HG03558 (cell line): ENCODE results near the gene EZR.

Source experiments
- ATAC-seq: cut with Tn5 transposase; IDR thresholded peaks from one replicate; pipeline ENCODE4 v1.9.1; 2021; ENCODE audit warnings: moderate number of reproducible peaks; ENCODE audit not compliant: unreplicated experiment; ENCODE audit errors: extremely low read depth

Gene EZR

DNA sequence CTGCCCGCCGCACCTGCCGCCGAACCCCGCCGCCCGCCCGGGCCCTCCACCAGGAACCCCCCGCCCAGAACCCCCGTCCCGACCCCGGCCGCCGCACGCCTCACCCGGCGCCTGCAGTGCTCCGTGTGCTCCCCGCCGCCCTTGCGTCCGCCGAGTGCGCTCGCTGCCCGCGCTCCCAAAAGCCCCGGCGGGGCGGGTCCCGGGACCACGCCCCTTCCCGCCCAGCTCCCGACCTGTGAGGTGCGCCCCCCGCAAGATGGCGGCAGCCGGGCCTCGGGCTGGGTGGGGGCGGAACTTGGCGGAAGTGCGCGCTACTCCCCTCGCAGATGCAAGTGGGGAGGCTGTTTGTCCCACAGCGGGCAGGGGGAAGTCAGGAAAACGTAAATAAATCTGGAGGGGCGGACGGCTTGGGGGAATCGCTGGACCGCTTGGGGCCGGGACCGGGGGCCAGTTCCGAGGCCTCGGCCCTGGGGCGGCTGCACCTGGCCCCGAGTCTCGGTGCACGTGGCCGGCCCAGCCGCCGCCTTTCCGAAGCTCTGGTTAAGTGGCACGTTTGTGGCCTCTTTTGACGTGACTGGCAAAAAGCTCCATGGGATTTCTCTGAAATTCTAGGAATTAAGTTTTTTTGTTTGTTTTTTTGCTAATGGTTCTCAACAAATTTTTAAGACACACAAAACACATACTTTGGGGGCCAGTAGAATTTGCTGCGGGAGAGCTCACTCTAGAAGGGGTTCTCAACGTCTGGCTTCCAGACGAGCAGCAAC lies at the start of gene EZR:
EZR (minus strand) TSS at position 156 of the 764 bp plus-strand sequence. CDS start 1,275 bp downstream, outside the sequence.
- ATAC-seq: no peak

DNA sequence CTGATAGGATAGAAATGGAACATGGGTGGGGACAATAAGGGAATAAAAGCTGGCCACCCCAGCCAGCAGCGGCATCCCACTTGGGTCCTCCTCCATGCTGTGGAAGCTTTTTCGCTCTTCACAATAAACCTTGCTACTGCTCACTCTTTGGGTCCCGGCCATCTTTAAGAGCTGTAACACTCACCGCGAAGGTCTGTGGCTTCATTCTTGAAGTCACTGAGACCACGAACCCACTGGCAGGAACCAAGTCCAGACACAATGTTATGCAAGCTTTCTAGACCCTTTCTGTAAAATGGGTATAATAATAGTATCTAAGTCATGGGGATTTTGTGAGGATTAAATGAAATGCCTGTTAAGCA lies 48.9 kb upstream of the EZR start:
- ATAC-seq: no peak

DNA sequence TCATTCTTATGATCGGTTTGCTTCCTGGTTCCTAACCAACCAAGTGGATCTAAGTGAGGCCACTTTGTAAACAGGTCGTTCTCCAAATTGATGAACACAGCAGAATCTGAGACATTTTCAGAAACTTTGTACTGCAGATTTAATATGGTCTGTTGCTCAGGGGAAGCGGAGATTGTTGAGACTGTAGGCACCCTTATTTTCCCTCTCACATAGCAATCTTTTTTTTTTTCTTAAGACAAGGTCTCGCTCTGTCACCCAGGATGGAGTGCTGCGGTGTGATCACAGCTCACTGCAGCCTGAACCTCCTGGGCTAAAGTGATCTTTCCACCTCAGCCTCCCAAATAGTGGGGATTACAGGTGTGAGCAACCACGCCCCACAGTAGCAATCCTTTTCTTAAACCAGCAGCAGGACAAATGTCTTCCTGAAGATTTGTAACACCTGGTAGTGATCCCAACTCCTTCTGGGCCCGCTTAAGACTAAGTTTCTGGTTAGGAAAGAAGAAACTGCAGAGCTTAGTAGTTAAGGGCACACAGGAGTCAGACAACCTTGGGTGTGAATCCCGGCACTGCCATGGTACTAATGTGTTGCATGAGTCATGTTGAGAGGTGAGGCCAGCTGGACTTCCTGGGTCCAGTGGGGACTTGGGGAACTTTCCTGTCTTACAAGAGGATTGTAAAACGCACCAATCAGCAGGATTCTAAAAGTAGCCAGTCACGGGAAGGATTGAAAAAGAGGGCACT lies 48.4 kb upstream of the EZR start:
- ATAC-seq: no peak

GRCh38 chr6:158865769-158866168 lies 46.6 kb upstream of the EZR start:
- no peak for ATAC-seq

DNA sequence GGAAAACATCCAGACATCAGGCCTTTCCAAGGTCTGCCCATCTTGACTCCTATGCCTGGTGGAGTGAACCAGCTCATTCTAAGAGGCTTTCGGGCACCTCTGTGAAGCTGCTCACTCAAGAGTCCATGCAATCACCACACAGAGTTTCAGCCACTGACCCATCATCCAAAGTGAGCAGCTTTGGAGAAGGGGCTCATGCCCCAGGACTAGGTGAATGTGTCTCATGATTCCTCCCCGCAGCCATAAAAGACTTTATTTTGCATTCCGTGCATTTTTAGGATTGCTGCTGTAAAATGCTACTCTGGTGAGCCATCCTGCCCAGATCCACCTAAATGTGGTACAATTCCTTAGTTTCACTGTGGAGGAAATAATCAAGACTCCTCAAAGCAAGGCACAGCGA lies 44.5 kb upstream of the EZR start:
- ATAC-seq: no peak

GRCh38 chr6:158861686-158862381 lies 42.7 kb upstream of the EZR start:
- ATAC-seq: no peak

DNA sequence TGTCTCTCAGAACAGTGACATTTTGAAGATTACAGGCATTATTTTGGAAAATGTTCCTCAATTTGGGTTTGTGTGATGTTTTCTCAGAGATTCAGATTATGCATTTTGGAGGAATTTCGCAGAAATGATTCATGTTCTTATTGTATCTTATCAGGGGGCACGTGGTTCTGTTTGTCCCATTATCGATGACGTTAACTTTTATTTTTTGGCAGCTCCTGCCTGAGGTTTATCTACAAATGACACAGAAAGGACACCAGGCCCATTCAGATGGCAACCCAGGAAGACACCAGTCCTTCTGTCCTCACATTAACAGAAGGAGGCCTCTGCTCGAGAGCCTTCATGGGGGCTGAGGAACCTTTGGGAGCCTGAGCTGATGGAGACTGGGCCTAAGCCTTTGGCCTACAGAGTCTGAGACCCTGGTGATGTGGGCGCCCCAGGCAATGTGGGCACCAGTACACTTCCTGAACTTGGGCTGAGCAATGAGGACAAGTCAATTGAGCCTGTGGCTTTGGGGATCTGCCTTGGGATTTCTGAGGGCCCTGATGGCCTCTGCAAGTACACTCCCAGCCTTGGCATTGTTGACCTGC lies 41.2 kb upstream of the EZR start:
- ATAC-seq: no peak

GRCh38 chr6:158856261-158856660 lies 37.1 kb upstream of the EZR start:
- no peak for ATAC-seq

- ATAC-seq: no peak
Observed at GRCh38 chr6:158854214-158855101, 35.3 kb upstream of the EZR start.

DNA sequence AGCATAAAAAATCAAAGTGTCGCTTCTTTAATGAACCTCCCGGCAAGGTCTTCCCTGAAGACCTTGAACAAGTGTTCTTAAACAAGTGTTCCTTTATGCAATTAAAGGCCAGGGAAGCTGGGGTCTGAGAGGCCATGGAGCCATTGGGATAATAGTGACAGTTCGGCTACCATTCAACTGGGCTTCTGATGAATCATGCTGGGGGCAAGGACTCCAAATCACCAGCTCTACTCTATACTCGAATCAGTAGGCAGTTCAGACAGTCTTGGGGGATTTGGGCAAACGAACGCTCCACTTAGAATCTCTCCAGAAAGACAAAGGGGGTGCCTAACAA lies 34.7 kb upstream of the EZR start:
- no peak for ATAC-seq

DNA sequence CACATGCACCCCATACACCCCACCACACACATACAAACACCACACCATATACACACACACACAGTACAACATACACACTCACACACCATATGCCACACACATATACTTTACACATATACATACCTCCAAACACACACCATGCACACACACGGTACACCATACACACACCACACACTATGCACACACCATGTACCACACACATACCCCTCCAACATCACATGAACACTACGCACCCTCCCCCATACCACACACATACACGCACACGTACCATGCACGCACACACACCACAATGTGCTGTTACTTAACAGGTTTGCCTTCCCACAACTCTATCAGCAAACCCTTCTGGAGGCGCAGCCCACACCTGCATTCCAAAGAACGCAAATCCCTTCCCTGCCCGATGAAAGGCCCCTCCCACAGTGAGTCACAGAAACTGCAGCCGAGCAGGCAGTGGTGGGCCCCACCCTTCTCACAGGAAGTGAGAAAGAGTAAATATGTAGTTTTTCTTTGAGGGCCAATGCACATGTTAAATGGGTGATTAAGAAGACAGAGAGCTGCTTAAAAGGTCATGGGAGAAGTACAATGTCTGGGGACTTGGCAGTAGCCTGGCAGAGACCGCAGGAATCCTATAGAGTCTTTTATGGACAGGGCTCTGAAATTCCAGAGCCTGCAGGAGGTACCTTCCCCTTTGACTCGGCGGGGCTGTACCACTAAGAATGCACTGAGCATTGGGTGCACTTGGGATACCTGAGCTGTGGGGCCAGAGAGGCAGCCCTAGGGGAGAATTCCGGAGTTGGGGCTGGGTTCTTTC lies 34.1 kb upstream of the EZR start:
- peak; percentile 66 for ATAC-seq

GRCh38 chr6:158852312-158853071 lies 33.3 kb upstream of the EZR start:
- ATAC-seq: no peak

DNA sequence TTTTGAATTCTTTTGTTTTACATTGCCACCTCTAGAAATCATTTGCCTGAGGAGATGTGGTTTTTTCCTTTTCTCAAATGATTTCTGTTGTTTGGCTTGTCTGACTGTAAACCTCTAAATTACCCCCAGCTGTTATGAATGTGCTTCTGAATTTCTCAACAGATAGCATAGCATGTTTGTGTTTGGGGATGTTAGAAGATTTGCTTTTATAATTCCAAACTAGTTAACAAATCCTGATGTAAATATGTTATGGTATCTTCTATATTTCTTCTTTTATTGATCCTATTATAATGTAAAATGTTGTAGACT lies 31.6 kb upstream of the EZR start:
- ATAC-seq: no peak

GRCh38 chr6:158849899-158850806 lies 31.0 kb upstream of the EZR start:
- ATAC-seq: no peak

DNA sequence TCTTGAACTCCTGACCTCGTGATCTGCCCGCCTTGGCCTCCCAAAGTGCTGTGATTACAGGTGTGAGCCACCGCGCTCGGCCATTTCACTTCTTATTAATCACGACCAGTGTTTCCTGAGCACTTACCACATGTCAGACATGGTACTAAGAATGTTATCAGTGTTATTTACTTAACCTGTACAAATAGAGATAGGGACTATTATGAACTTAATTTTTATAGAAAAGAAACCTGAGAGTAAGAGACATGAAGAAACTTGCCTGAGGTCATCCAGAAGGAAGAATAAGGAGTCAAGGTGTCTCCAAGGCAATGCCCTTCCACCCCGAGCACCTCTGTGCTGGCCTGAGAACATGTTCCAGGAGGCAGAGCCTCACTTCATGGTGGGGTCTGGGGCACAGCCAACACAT lies 29.3 kb upstream of the EZR start:
- no peak for ATAC-seq

DNA sequence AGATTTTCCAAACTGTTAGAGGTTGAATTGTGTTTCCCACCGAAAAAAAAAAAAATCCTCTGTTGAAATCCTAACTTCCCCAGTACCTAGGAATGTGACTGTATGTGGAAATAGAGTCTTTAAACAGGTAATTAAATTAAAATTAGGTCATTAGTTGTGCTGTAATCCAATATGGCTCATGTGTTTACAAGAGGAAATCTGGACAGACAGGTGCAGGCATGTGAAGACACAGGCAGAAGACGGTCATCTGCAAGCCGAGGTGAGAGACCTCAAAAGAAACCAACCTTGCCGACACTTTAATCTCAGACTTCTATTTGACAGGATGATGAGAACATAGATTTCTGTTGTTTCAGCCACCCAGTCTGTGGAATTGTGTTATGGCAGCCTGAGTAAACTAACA lies 28.6 kb upstream of the EZR start:
- ATAC-seq: no peak

GRCh38 chr6:158847012-158847529 lies 27.9 kb upstream of the EZR start:
- no peak for ATAC-seq
